CD4-positive, alpha-beta T cell (primary cell): ENCODE measurements around the gene PRR5L. TPM values are rescaled to one million over a fixed set of nuclear protein-coding genes. Genes with fewer than 3 reads are reported as not detected.
A peak's percentile ranks its signal among the peaks of the same experiment; 100 is the strongest.

Experiments used
- ATAC-seq: fragments of 200-7000 bp; cut with Tn5 transposase; one replicate; pipeline ENCODE4 v1.10.0; 2022; ENCODE audit warnings: mild to moderate bottlenecking; ENCODE audit not compliant: poor library complexity
- CTCF ChIA-PET: fragments of 350-600 bp; sonication (Branson Sonifier 250); formaldehyde crosslinking; loops from one replicate; lab custom pipeline; 2021; ENCODE audit warnings: antibody characterized with exemption, inconsistent platforms; lab: Charles Lee
- POLR2A ChIA-PET: fragments of 350-600 bp; sonication (Branson Sonifier 250); formaldehyde crosslinking; loops from one replicate; lab custom pipeline; 2021; ENCODE audit warnings: antibody characterized with exemption, inconsistent platforms; lab: Charles Lee
- DNase-seq, 14 experiments: peaks; one replicate each; pipeline ENCODE4 v3.0.0-alpha.2; 2013 to 2020; ENCODE audit warnings: mixed read lengths in 2 of 14
- H3K27ac ChIP-seq, 2 donors: one replicate each; pipeline versions ENCODE4 v1.5.1 to v1.7.0; 2013; ENCODE audit warnings: low read length in 2 of 2, low read depth in 1 of 2, mild to moderate bottlenecking in 1 of 2
- H3K27me3 ChIP-seq, 2 experiments: 1 replicate in 1 of 2; 2 replicates in 1 of 2; pipeline versions ENCODE4 v1.6.1 to v1.7.0; 2013; ENCODE audit warnings: low read length in 2 of 2, control low read depth in 1 of 2, mild to moderate bottlenecking in 1 of 2, moderate library complexity in 1 of 2; ENCODE audit not compliant: insufficient read depth in 2 of 2, control insufficient read depth in 1 of 2
- H3K36me3 ChIP-seq: one replicate; pipeline ENCODE4 v1.6.1; 2013; ENCODE audit warnings: low read length, control low read depth; ENCODE audit not compliant: insufficient read depth
- H3K4me1 ChIP-seq: one replicate; pipeline ENCODE4 v1.6.1; 2013; ENCODE audit warnings: low read length, control low read depth; ENCODE audit not compliant: insufficient read depth
- H3K4me3 ChIP-seq: one replicate; pipeline ENCODE4 v1.5.1; 2013; ENCODE audit warnings: mild to moderate bottlenecking, low read length, moderate library complexity
- H3K9me3 ChIP-seq, 2 experiments: 1 replicate in 1 of 2; 2 replicates in 1 of 2; pipeline versions ENCODE4 v1.6.1 to v1.7.0; 2013; ENCODE audit warnings: low read length in 2 of 2, mild to moderate bottlenecking in 2 of 2, control low read depth in 1 of 2, moderate library complexity in 1 of 2; ENCODE audit not compliant: control insufficient read depth in 1 of 2, insufficient read depth in 1 of 2
- H3K27ac Mint-ChIP-seq: one replicate; pipeline ENCODE4 v1.8.0; 2020; ENCODE audit warnings: mixed read lengths
- H3K27me3 Mint-ChIP-seq: one replicate; pipeline ENCODE4 v1.8.0; 2021; ENCODE audit warnings: mixed read lengths
- H3K36me3 Mint-ChIP-seq: one replicate; pipeline ENCODE4 v1.8.0; 2021; ENCODE audit warnings: low read depth, mixed read lengths
- H3K4me1 Mint-ChIP-seq: one replicate; pipeline ENCODE4 v1.8.0; 2021; ENCODE audit warnings: low read depth, mixed read lengths
- H3K4me3 Mint-ChIP-seq: one replicate; pipeline ENCODE4 v1.8.0; 2020; ENCODE audit warnings: mild to moderate bottlenecking, mixed read lengths
- H3K9me3 Mint-ChIP-seq: one replicate; pipeline ENCODE4 v1.8.0; 2020; ENCODE audit warnings: mixed read lengths
- CTCF ChIP-seq: fragments of 200-600 bp; IDR thresholded peaks from one replicate; pipeline ENCODE4 v1.8.0; 2022; ENCODE audit warnings: antibody characterized with exemption, mild to moderate bottlenecking
- intact Hi-C, 2 experiments: fragments of 100-400 bp; cut with DNase I in 1 of 2; cut with micrococcal nuclease in 1 of 2; formaldehyde crosslinking; loops; one replicate each; pipeline versions ENCODE4 v1.15.1 to v1.9.0; 2023 to 2025; cut with DNase I, micrococcal nuclease
- total RNA-seq, 174 experiments: library from RNA in 2 of 174; stranded (reverse) in 2 of 174; gene quantifications; one replicate each; pipeline ENCODE4 v1.2.3 and lab custom pipeline; 2021 to 2026

PRR5L gene
- total RNA-seq, 2 experiments from 2014 or later: 5.4 to 7.6 TPM

- ChIA-PET POLR2A (no interaction called here), CTCF (interaction anchor here (0.9 to 2.0 kb wide), 6 partner anchors 14 to 650 kb away, joined by 3 to 6 read pairs (median 4); no protein-coding TSS in a partner anchor)
- Histone ChIP-seq H3K36me3 (peaks cover 2% of the 10 kb centered on the region), H3K27ac (no peak overlapping the region), H3K4me3 (no peak overlapping the region), H3K9me3 (no peaks in the 10 kb centered on the region), H3K27me3 (no peaks in the 10 kb centered on the region), H3K4me1 (peaks cover 2% of the 10 kb centered on the region)
- Mint-ChIP-seq H3K4me1 (no peaks in the 10 kb centered on the region), H3K9me3 (no peaks in the 10 kb centered on the region), H3K27ac (no peak overlapping the region), H3K27me3 (peaks cover 19% of the 10 kb centered on the region), H3K4me3 (no peak overlapping the region), H3K36me3 (peaks cover 17% of the 10 kb centered on the region)
- intact Hi-C loops: loop anchor here (1.0 to 10.0 kb wide), 3 partner anchors 444 to 1341 kb away; no protein-coding TSS in a partner anchor
- DNase-seq (peak; percentile 19 to 74 (median 44)), ATAC-seq (peak; percentile 58)
- TF ChIP-seq CTCF: peak; percentile 79
Observed at GRCh38 chr11:36265793-36266628, 30.1 kb upstream of the PRR5L start.

GRCh38 chr11:36266767-36267166 lies 29.3 kb upstream of the PRR5L start:
- Histone ChIP-seq H3K27ac (no peak overlapping the region), H3K27me3 (no peaks in the 10 kb centered on the region), H3K36me3 (peaks cover 5% of the 10 kb centered on the region), H3K4me3 (no peak overlapping the region), H3K9me3 (no peaks in the 10 kb centered on the region), H3K4me1 (peaks cover 2% of the 10 kb centered on the region)
- ATAC-seq (no peak), DNase-seq (no peak)
- CTCF ChIA-PET: interaction anchor here (1.3 to 2.0 kb wide), 2 partner anchors 15 to 445 kb away, joined by 4 read pairs; no protein-coding TSS in a partner anchor
- no peak overlapping the region for H3K27ac Mint-ChIP-seq
- POLR2A ChIA-PET: no interaction called here
- intact Hi-C loops: loop anchor here (1.0 to 10.0 kb wide), 3 partner anchors 444 to 1342 kb away; no protein-coding TSS in a partner anchor
- H3K9me3 Mint-ChIP-seq: no peaks in the 10 kb centered on the region
- H3K4me3 Mint-ChIP-seq: no peak overlapping the region
- peaks cover 11% of the 10 kb centered on the region for H3K27me3 Mint-ChIP-seq
- H3K4me1 Mint-ChIP-seq: no peaks in the 10 kb centered on the region
- peaks cover 24% of the 10 kb centered on the region for H3K36me3 Mint-ChIP-seq
- no peak for TF ChIP-seq CTCF

- Histone ChIP-seq H3K27ac (no peak overlapping the region), H3K36me3 (peaks cover 21% of the 10 kb centered on the region), H3K4me3 (no peak overlapping the region), H3K9me3 (peaks cover 0 to 3% of the 10 kb centered on the region in 2 experiments), H3K27me3 (no peaks in the 10 kb centered on the region), H3K4me1 (peaks cover 2% of the 10 kb centered on the region)
- DNase-seq: no peak
- H3K4me1 Mint-ChIP-seq: no peaks in the 10 kb centered on the region
- H3K4me3 Mint-ChIP-seq: no peak overlapping the region
- peaks cover 41% of the 10 kb centered on the region for H3K36me3 Mint-ChIP-seq
- no peak for TF ChIP-seq CTCF
- ChIA-PET CTCF (interaction anchor here (0.7 to 1.0 kb wide), 2 partner anchors 446 to 653 kb away, joined by 3 read pairs; no protein-coding TSS in a partner anchor), POLR2A (no interaction called here)
- no peaks in the 10 kb centered on the region for H3K27me3 Mint-ChIP-seq
- ATAC-seq: no peak
- intact Hi-C loops: loop anchor here (5.0 to 10.0 kb wide), 2 partner anchors 446 to 1344 kb away; no protein-coding TSS in a partner anchor
- H3K27ac Mint-ChIP-seq: no peak overlapping the region
- H3K9me3 Mint-ChIP-seq: peaks cover 3% of the 10 kb centered on the region
Observed at GRCh38 chr11:36268337-36268985, 27.6 kb upstream of the PRR5L start.
